Activated effector memory CD4-positive, alpha-beta T cell treated with anti-CD3 and anti-CD28 coated beads, Interleukin-2, amount 50 U/mL, for 16 hours (primary cell): ENCODE measurements around the gene AHDC1.

Experiments used
- DNase-seq: peaks from one replicate; pipeline ENCODE4 v3.0.0-alpha.2; 2020

AHDC1 gene

GRCh38 chr1:27574871-27575831 is 28.8 kb downstream of the AHDC1 start:
- no peak for DNase-seq

GRCh38 chr1:27574001-27574781 is 29.8 kb downstream of the AHDC1 start:
- DNase-seq, result no peak

GRCh38 chr1:27572679-27573426 is 31.1 kb downstream of the AHDC1 start:
- DNase-seq, result no peak

- DNase-seq, result no peak
These were observed 31.8 kb downstream of the AHDC1 start for GRCh38 chr1:27572019-27572678.

- DNase-seq, result no peak
These were observed 32.4 kb downstream of the AHDC1 start for GRCh38 chr1:27571439-27572018.

GRCh38 chr1:27570784-27571183 is 33.2 kb downstream of the AHDC1 start:
- DNase-seq, result no peak

- no peak for DNase-seq
These were observed 33.6 kb downstream of the AHDC1 start for GRCh38 chr1:27570356-27570755.

- DNase-seq, result no peak
These were observed 34.2 kb downstream of the AHDC1 start for GRCh38 chr1:27569506-27570291.

- DNase-seq, result no peak
These were observed 34.9 kb downstream of the AHDC1 start for GRCh38 chr1:27569088-27569460.

GRCh38 chr1:27568300-27569087 is 35.5 kb downstream of the AHDC1 start:
- peak; percentile 97 for DNase-seq

GRCh38 chr1:27567971-27568299 is 36.0 kb downstream of the AHDC1 start:
- DNase-seq, result no peak

- DNase-seq, result no peak
These were observed 36.8 kb downstream of the AHDC1 start for GRCh38 chr1:27567146-27567526.

- DNase-seq, result no peak
These were observed 37.3 kb downstream of the AHDC1 start for GRCh38 chr1:27566462-27567145.

- DNase-seq, result no peak
These were observed 39.0 kb downstream of the AHDC1 start for GRCh38 chr1:27564710-27565649.

GRCh38 chr1:27563591-27564471 is 40.1 kb downstream of the AHDC1 start:
- DNase-seq, result no peak

GRCh38 chr1:27563341-27563590 is 40.7 kb downstream of the AHDC1 start:
- no peak for DNase-seq

GRCh38 chr1:27562534-27563340 is 41.2 kb downstream of the AHDC1 start:
- DNase-seq, result no peak
